ENCODE data around the gene DUSP8.
A peak's percentile ranks its signal among the peaks of the same experiment; 100 is the strongest.
"Not testable (repeated sequence)": the region's sequence is repeated elsewhere in the genome, so short reads cannot be mapped to it uniquely, and the experiment has no call there.

DUSP8 gene

DNA sequence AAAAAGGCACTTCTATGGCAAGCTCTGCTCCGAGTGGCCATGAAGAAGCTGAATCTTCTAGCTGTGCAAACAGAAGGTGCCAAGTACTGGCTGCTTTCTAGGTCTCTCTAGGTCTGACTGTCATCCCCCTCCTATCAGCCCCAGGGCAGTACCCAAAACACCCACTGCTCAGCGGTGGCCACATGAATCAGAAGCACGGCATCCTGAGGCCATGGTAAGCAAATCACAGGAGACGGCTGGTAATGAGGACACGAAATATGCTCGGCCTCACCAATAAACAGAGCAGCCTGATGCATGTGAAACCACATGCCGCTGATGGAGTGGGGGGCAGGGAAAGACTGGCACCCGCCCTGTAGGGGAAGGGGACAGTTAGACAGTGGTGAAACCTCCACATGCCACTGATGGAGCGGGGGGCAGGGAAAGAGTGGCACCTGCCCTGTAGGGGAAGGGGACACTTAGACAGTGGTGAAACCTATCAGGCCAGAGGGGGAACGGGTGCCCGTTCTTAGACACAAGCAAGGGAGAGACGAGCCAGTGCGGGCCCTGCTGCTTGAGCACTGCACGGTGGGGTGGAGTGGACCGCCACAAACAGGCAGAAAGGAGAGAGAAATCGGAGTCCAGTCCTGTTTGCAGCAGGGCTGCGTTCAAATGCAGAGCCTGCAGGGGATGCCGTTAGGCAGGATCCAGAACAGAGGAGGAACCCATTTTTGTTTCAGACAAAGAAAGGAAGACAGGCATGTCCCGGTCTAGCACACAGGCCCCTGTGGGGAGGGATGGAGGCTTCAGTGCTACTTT, 55.6 kb downstream of the DUSP8 start:
- no peak for DNase-seq

DNA sequence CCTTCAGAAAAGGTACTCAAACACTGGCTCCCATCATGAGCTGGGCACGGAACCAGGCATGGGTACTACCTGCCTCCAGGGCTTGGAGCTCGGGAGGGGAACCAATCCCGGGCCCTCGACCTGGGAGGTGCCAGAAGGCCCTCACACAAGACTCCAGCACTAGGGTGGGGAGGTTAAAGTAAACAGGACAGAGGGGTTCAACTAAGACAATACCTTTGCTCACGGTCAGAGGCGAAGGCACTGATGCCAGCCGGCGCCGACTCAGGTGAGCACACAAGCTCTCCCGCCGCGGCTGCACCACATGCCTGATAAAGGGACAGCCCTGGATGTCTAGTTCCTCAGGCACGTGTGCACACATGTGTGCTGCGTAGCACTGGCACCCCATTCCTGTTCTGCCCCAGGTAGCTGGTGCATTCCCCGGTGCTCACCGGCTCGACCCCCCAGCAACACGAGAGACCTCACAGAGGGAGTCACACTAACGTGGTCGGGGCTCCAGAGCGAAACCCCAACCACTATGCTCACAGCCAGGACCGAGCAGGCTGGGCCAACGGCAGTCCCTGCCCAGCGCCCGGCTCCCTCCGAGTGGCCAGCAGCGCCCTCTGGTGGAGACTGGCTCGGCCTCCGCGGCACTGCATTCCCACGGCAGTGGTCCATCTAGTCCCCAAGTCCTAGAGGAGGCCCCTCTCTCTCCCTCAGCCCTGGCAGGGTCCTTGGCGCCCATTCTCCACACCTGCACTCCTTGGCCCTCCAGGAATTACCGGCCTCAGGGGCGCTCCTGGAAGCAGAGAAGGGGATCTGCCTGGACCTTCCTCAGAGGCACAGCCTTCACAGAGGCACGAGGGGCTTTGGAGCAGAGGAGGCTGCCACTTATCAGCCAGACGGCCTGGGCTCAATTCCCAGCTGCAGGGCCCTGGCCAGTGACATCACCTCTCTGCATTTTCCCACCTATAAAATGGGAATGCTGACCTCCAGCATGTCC, 56.7 kb downstream of the DUSP8 start:
- DNase-seq, result peak in 49 of 56 donors; percentile 17 to 88 (median 62)

DNA sequence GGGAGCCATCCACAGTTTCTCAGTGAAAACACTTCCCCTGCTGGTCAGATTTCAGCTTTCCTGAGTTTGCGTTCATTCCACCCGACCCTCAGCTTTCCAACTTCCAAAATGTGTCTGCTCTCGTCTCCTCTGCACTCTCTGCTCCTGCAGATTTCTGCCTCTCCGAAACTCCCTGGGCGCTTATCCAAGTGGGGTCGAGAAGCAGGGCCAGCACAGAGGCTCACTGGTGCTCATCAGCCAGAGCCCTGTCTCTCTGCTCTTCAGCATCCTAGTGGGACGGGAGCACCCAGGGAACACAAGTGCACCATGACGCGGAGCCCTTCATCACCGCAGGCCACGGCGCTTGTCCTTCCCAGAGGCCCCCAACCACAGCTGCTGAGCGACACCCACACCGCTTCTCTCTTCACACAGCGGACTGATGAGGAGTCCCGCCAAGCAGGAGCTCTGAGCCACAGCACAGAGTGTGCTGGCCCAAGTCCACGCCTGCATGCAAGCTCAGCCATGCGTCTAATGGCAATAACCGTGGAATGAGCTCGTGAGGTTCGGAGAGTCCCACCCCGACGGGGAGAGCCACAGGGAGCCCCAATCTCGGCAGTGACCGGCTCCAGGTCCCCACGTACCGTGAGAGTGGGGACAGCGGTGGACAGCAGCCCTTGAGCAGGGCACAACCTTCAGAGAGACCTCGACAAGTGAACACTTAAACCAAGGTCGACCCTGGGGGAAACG, 57.6 kb downstream of the DUSP8 start:
- DNase-seq, result peak in 3 of 56 donors; percentile 27 to 39 (median 27)

DNA sequence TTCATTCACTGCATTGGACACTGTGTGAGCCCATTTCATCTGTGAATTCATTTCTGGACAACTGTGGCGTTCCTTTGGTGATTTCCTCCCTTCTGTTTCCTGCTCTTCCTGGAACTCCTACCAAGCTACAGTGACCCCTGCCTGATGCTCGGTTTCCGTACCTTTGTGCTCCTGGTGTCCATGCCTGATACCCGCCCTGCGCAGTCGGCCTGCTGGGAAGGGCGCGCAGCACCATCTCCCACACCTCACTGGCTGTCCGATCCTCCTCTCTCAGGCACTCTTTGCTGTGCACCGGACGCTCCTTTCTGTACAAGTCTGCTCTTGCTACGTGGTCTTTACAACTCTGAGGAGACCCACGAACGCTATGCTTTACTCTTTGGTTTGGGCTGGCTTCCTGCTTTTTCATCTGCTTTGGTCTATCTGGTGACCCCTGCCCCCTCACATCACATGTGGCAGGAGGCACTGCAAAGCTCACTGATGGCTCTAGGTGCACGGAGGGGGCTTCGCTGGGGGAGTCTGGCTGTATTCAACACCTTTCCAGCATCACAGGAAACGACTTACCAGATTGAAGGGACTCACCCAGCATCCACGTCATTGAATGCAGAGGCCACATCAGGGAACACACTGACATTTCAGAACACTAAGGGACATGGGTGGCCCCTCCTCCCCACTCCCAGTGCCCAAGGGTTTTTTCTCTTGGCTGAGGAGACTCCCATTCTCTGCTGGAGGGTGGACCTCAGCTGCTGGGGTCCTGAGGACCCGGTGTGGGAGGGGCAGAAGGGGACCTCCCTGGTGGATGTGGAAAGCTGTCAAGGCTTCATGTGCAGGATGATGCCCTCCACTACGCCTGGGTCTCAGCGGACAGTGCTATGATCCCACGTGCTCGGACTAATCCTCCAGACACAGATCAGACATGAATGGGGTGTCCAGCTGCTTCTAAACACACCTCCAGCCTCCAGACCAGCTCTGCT, 58.5 kb downstream of the DUSP8 start:
- no peak for DNase-seq

DNA sequence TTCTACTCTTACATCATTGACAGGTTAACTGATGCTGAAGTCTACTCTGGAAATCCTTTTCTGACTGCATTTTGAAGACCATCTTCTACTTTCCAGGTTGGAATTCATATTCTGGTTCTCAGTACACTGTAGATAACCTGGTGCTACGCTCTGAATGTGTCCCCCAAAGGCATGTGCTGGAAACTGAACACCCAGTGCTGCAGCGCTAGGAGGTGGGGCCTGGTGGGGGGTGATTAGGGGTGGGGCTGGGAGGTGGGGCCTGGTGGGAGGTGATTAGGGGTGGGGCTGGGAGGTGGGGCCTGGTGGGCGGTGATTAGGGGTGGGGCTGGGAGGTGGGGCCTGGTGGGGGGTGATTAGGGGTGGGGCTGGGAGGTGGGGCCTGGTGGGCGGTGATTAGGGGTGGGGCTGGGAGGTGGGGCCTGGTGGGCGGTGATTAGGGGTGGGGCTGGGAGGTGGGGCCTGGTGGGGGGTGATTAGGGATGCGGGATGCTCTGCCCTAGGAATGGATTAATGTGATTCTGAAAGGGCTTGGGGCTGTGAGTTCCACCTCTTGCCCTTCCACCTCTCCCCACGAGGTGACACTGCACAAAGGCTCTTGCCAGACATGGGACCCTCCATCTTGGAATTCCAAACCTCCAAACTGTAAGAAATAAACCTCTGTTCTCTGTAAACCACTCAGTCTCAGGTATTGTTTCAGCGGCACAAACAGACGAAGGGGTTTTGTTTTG, 59.4 kb downstream of the DUSP8 start:
- not testable (repeated sequence) for DNase-seq

DNA sequence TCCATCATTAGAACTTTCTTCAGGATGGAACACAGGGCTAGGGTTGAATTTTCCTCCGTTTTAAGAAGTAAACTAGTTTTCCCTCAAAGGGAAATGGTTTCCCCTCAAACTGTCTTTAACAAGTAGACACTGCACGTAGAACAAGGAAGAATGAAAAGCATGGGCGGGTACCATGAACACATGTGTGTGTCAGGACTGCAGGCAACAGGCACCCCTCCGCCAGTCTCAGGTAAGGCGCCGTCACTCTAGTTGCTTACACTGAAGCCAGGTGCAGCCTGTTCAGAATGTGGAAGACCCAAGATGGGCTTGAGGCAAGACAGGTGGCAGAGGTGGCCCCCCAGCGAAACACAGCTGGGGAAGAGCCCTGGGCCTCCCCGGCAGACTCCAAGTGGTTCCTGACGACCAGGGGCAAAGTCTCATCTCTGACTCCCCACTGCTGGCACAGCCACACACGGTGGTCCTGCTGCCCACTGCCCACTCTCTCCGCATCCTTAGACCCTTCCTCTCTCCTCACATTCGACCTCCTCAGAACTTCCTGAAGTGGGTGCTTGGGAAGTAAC, 60.1 kb downstream of the DUSP8 start:
- DNase-seq, result no peak

DNA sequence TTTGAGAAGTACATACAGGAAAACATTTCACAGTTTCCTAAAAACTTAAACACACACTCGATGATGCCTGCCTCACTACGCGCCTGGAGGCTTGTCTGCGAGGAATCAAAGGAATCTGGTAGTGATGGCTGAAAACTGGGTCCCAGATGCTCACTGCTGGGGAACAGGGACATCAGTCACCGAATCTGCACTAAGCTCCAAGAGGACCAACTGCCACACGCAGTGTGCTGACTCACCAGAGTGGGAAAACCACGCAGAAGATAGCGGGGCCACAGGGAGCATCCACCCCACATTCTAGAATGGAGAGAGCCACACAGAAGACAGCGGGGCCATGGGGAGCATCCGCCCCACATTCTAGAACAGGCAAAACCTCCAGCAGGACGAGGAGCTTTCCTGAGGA, 61.1 kb downstream of the DUSP8 start:
- DNase-seq, result no peak

DNA sequence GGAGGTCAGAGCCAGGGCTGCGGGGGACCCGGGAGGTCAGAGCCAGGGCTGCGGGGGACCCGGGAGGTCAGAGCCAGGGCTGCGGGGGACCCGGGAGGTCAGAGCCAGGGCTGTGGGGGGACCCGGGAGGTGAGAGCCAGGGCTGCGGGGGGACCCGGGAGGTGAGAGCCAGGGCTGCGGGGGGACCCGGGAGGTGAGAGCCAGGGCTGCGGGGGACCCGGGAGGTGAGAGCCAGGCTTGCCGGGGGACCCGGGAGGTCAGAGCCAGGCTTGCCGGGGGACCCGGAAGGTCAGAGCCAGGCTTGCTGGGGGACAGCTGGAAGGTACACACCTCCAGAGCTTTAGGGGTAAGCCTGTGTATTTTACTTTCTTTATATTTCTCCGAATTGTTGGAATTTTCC, 61.7 kb downstream of the DUSP8 start:
- DNase-seq, result not testable (repeated sequence)

DNA sequence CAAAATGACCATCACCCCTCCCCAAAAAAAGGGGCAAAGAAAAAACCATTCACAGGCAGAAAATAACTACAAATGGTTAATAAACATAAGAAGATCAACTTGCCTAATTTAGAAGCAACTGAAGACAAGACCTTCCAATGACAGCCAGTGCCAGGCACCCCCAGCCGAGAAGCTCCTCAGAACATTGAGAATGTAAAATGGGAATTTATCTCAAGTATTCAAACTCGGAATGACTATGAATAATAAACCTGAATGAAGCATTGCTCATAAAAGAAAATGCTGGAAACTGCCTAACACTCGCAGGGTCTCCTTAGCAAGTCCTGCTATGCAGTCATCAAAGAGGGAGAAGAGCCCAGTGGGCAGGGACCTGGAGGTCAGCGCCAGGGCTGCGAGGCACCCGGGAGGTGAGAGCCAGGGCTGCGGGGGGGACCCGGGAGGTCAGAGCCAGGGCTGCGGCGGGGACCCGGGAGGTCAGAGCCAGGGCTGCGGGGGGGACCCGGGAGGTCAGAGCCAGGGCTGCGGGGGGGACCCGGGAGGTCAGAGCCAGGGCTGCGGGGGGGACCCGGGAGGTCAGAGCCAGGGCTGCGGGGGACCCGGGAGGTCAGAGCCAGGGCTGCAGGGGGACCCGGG, 62.3 kb downstream of the DUSP8 start:
- DNase-seq, result no peak

DNA sequence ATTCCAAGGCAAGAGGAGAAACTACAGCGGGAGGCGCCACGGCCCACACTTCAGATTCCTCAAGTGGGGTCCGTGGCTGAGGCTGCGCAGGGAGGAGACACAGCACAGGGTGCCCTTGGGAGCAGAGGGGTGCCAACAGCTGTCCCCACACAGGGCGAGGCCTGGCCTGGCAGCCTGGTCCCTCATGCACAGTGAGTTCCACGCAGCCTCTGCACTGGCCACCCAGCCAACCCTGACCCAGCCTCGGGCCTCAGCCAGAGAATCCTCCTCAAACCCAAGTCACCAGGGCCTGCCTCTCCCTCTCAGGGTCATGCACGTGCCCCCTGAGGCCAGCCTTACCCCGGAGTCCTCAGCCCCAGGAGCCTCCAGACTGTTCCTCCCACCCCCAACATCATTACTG, 63.1 kb downstream of the DUSP8 start:
- no peak for DNase-seq

DNA sequence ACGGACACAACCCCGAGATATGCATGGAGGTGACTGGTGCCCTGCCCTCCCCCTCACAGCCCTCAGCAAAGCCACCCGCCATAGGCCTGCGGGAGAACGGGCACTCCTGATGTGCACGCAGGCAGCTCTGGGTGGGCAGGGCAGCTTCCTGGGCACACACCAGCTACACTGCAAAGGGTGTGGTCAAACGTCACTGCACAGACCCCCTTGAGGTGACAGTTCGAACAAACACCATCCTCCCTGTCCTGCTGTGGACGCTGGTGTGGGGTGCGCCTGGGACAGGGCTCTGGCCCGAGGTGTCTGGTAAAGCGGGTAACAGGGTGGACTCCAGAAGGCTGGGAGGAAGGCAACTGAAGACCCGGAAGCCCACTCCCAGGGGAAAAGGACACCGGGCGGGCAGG, 63.6 kb downstream of the DUSP8 start:
- DNase-seq, result no peak

DNA sequence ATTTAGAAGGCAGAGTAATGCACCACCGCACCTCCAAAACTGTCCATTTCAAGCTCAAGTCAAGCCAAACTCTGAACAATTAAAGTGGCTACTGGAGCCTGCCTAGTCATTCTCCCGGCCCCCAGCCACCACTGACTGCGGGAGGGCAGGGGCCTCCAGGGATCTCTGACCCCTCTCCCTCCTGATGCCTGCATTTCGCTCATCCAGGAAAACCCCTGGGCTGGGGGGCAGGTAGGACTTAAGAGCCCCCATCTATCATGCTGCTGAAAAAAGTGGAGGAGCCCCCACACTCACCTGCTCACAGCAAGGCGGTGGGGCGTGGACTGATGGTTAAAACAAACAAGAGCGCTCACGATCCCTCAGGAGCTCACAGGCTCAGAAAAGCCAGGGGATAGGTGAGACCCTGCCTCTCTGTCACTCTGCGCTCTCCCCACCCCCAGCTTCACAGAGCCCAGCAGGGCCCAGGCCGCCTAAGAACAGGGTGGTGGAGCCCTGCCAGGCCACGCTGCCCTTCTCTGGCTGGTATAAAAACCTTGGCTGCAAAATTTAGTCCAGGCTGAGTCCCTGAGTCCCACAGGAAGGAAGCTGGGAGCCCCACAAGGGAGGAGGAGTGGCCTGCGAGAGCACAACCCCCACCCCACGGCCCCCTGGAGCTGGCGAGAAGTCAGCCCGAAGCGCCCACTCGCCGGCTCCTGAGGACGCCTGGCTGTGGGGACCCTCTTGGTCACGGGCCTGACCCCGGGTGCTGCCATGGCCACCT, 64.5 kb downstream of the DUSP8 start:
- DNase-seq, result peak in 10 of 56 donors; percentile 16 to 67 (median 38)

DNA sequence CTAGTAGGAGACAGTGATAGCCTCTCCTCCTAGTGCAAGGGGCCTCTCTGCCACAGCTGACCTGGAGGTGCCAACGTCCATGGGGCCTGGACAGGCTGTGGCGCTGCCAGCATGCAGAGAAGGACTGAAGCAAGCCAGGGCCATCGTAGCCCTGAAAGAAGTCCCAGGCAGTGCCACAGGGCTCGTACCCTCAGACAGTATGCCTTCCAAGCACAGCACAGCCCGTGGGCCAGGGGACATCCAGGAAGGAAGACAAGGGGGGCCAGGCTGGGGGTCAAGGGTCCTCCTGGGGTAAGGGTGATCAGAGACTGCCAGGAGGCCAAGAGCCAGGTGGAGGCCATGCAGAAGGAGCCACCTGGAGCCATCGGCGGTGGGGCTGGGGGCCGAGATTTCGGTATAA, 65.1 kb downstream of the DUSP8 start:
- DNase-seq, result no peak

DNA sequence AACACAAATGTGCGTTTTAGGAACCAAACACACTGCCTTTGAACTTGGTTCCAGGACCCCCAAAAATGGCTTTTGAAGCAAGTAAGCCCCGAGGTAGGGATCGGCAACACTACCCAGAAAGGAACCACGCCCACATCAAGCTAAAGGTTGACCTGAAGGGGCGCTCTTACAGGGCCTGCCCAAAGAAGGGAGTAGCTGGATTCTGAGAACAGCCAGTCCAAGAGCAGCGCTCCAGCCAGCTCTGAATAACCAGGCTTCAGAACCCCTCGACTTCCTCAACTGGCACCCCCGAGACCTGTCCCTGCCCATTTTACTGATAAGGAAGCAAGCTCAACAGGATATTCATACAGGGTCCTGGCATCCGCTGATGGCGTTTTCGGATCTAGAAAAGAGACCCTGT, 66.6 kb downstream of the DUSP8 start:
- no peak for DNase-seq

DNA sequence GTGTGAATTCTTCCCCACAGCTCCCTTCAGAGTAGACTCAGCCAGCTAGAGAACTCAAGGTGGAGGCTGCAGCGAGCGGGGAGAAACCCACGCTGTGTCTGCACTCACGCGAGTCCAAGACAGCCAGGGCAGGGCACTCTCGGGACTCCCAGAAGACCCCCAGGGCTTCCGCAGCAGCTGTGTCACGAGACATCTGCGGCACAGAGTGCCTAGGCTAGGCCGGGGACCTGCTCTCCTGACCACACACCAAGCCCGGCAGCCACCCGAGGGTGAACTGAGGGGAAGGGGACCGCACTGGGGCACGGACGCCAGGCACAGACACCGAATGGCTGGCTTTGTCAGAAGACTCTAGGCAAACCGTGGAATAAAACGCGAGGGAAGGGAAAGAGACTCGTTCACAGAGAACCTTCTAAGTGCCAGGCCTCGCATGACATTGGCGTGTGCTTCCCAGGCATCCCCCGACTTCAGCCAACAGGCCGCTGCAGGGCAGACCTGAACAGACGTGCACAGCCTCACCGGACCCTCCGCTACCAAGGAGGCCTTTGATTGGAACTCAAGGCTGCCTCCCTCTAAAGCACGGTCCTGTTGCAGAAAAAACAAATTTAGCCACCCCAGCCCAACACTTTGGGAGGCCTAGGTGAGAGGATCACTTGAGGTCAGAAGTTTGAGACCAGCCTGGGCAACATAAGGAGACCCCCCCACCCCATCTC, 67.3 kb downstream of the DUSP8 start:
- DNase-seq, result no peak

DNA sequence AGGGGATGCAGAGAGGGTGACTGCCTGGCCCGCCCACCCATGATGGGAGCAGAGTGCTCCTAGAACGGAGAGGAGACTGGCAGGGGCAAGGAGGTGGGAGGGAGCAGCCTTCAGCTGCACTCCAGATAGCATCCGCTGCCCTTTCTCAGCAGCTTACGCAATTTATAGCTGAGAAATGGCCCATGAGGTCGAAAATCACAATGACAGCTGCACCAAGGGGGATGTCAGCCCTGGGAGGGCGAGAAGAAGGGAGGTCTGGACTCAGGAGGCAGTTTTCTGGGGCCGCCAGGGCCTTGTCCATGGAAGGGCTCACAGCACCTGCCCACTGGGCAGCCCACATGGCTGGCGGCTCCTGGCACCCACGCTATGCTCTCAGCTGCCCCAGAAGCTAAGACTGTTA, 67.9 kb downstream of the DUSP8 start:
- no peak for DNase-seq

Measured in nucleus accumbens (tissue), 56 donors.